Mesenchymal stem cell (in vitro differentiated cells and primary cell): ENCODE measurements around the gene WNT9A. TPM values are rescaled to one million over a fixed set of nuclear protein-coding genes. Genes with fewer than 3 reads are reported as not detected.

Source experiments
- DNase-seq: peaks from one replicate; pipeline ENCODE4 v3.0.0-alpha.2; 2013
- H2AFZ ChIP-seq: one replicate; pipeline ENCODE4 v1.6.1; 2013; ENCODE audit warnings: low read depth, mild to moderate bottlenecking, control low read depth, inconsistent platforms, low read length, moderate library complexity
- H2AK5ac ChIP-seq: 2 replicates; pipeline ENCODE4 v1.6.1; 2013; ENCODE audit warnings: low read length, moderate library complexity, mild to moderate bottlenecking, inconsistent platforms; ENCODE audit not compliant: severe bottlenecking
- H2BK120ac ChIP-seq: one replicate; pipeline ENCODE4 v1.6.1; 2013; ENCODE audit warnings: low read depth, mild to moderate bottlenecking, inconsistent platforms, low read length, moderate library complexity
- H2BK12ac ChIP-seq, 2 experiments: one replicate each; pipeline ENCODE4 v1.6.1; 2013; ENCODE audit warnings: inconsistent platforms in 2 of 2, low read length in 2 of 2, mild to moderate bottlenecking in 2 of 2, moderate library complexity in 2 of 2, control low read depth in 1 of 2
- H2BK15ac ChIP-seq: one replicate; pipeline ENCODE4 v1.6.1; 2013; ENCODE audit warnings: mild to moderate bottlenecking, low read depth, inconsistent platforms; ENCODE audit not compliant: poor library complexity, severe bottlenecking
- H2BK5ac ChIP-seq: 2 replicates; pipeline ENCODE4 v1.6.1; 2013; ENCODE audit warnings: low read depth, mild to moderate bottlenecking, low read length, control low read depth, inconsistent platforms; ENCODE audit not compliant: poor library complexity, severe bottlenecking
- H3K14ac ChIP-seq, 2 experiments: one replicate each; pipeline ENCODE4 v1.6.1; 2013; ENCODE audit warnings: inconsistent platforms in 2 of 2, low read length in 2 of 2, control low read depth in 1 of 2, mild to moderate bottlenecking in 1 of 2, moderate library complexity in 1 of 2
- H3K18ac ChIP-seq, 2 experiments: one replicate each; pipeline ENCODE4 v1.6.1; 2013; ENCODE audit warnings: inconsistent platforms in 2 of 2, low read length in 2 of 2, control low read depth in 1 of 2, low read depth in 1 of 2, mild to moderate bottlenecking in 1 of 2
- H3K23ac ChIP-seq, 2 experiments: one replicate each; pipeline ENCODE4 v1.6.1; 2013; ENCODE audit warnings: inconsistent platforms in 2 of 2, low read length in 2 of 2, mild to moderate bottlenecking in 2 of 2, moderate library complexity in 2 of 2, control low read depth in 1 of 2
- H3K27ac ChIP-seq: 2 replicates; pipeline ENCODE4 v1.5.1; 2013; ENCODE audit warnings: mild to moderate bottlenecking, moderate library complexity, low read length, control low read depth, inconsistent platforms; ENCODE audit not compliant: poor library complexity, severe bottlenecking
- H3K27me3 ChIP-seq, 2 experiments: 2 replicates each; pipeline versions ENCODE4 v1.6.1 to v1.7.0; 2013; ENCODE audit warnings: low read length in 2 of 2, mild to moderate bottlenecking in 2 of 2, moderate library complexity in 2 of 2, control low read depth in 1 of 2, inconsistent platforms in 1 of 2; ENCODE audit not compliant: control insufficient read depth in 1 of 2, insufficient read depth in 1 of 2
- H3K36me3 ChIP-seq, 2 experiments: 2 replicates each; pipeline versions ENCODE4 v1.6.1 to v1.7.0; 2013; ENCODE audit warnings: low read length in 2 of 2, control low read depth in 1 of 2, inconsistent platforms in 1 of 2, low read depth in 1 of 2, mild to moderate bottlenecking in 1 of 2; ENCODE audit not compliant: insufficient read depth in 2 of 2, control insufficient read depth in 1 of 2
- H3K4ac ChIP-seq, 2 experiments: one replicate each; pipeline ENCODE4 v1.6.1; 2013; ENCODE audit warnings: inconsistent platforms in 2 of 2, low read length in 2 of 2, mild to moderate bottlenecking in 2 of 2, moderate library complexity in 2 of 2, control low read depth in 1 of 2, low read depth in 1 of 2
- H3K4me1 ChIP-seq: 2 replicates; pipeline ENCODE4 v1.6.1; 2013; ENCODE audit warnings: low read depth, low read length, control low read depth; ENCODE audit not compliant: control insufficient read depth, insufficient read depth
- H3K4me2 ChIP-seq: 2 replicates; pipeline ENCODE4 v1.6.1; 2013; ENCODE audit warnings: low read length, mild to moderate bottlenecking, inconsistent platforms; ENCODE audit not compliant: poor library complexity, severe bottlenecking
- H3K4me3 ChIP-seq, 2 experiments: 2 replicates each; pipeline versions ENCODE4 v1.5.1 to v1.7.0; 2013; ENCODE audit warnings: low read length in 2 of 2, mild to moderate bottlenecking in 2 of 2, control low read depth in 1 of 2, low read depth in 1 of 2; ENCODE audit not compliant: insufficient read depth in 1 of 2
- H3K79me1 ChIP-seq: replicated peaks from 2 replicates; pipeline ENCODE4 v1.6.1; 2013; ENCODE audit warnings: mild to moderate bottlenecking, control low read depth, low read length, inconsistent platforms; ENCODE audit not compliant: poor library complexity, severe bottlenecking
- H3K9ac ChIP-seq: 2 replicates; pipeline ENCODE4 v1.7.0; 2013; ENCODE audit warnings: mild to moderate bottlenecking, low read length, moderate library complexity
- H3K9me3 ChIP-seq: 2 replicates; pipeline ENCODE4 v1.7.0; 2013; ENCODE audit warnings: mild to moderate bottlenecking, low read length; ENCODE audit not compliant: control insufficient read depth
- H4K8ac ChIP-seq: one replicate; pipeline ENCODE4 v1.6.1; 2013; ENCODE audit warnings: inconsistent platforms, mild to moderate bottlenecking, low read length, moderate library complexity
- H4K91ac ChIP-seq: one replicate; pipeline ENCODE4 v1.6.1; 2013; ENCODE audit warnings: mild to moderate bottlenecking, low read length, inconsistent platforms
- WGBS: methylation state at CpG from one replicate; pipeline ENCODE4 v1.1.7; 2013; ENCODE audit warnings: mixed read lengths; 5-methylcytosine and 5-hydroxymethylcytosine counted together
- small RNA-seq: library from polyadenylated mRNA; stranded (forward); fragments of <200 nt; extraction: miRNeasy Mini kit (QIAGEN cat#:217004); gene quantifications from one replicate; pipeline ENCODE3, GENCODE V24; 2013; ENCODE audit warnings: low read depth

The WNT9A gene

GRCh38 chr1:227869279-227869842, 78.4 kb downstream of the WNT9A start:
- H2BK12ac ChIP-seq, result no peak overlapping the region
- peak overlapping the region in 1 of 2 experiments; percentile 12 for H3K4me3 ChIP-seq
- H3K9me3 ChIP-seq, result peaks cover 23% of the 10 kb centered on the region
- no peak overlapping the region for H3K4me2 ChIP-seq
- H3K14ac ChIP-seq, result no peak overlapping the region
- no peak overlapping the region for H2AFZ ChIP-seq
- no peak for DNase-seq
- no peak overlapping the region for H2BK5ac ChIP-seq
- H2BK120ac ChIP-seq, result no peak overlapping the region
- peaks cover 0 to 39% of the 10 kb centered on the region in 2 experiments for H3K27me3 ChIP-seq
- WGBS, result 67% methylated on average over 5 of the region's 5 CpGs
- no peak overlapping the region for H3K27ac ChIP-seq
- H3K36me3 ChIP-seq, result no peaks in the 10 kb centered on the region
- no peak overlapping the region for H2BK15ac ChIP-seq
- H3K4me1 ChIP-seq, result no peaks in the 10 kb centered on the region
- no peak overlapping the region for H3K18ac ChIP-seq
- H2AK5ac ChIP-seq, result no peak overlapping the region
- no peak overlapping the region for H4K8ac ChIP-seq
- no peak overlapping the region for H3K4ac ChIP-seq
- no peak overlapping the region for H3K23ac ChIP-seq
- H3K79me1 ChIP-seq, result no peaks in the 10 kb centered on the region
- H4K91ac ChIP-seq, result no peak overlapping the region
- no peak overlapping the region for H3K9ac ChIP-seq

Small RNA genes lying within 50 kb of the gene (small RNA-seq; reads per million reads assigned to genes)
- gene MIR5008, result not detected
- not detected for gene SEPT14P17
